Lung (tissue), 12 donors: Measurements from ENCODE around the gene FAM161B. TPM values are rescaled to one million over a fixed set of nuclear protein-coding genes. Genes with fewer than 3 reads are reported as not detected.

Experiments
- ATAC-seq: fragments of 200-7000 bp; cut with Tn5 transposase; one replicate; pipeline ENCODE4 v1.9.1; 2020; ENCODE audit warnings: moderate number of reproducible peaks; ENCODE audit not compliant: insufficient read depth, low FRiP score
- DNase-seq, 3 donors: peaks; one replicate each; pipeline ENCODE4 v3.0.0-alpha.2; 2013 to 2017
- H3K27ac ChIP-seq, 2 donors: one replicate each; pipeline ENCODE4 v1.5.1; 2013; ENCODE audit warnings: mild to moderate bottlenecking in 2 of 2, moderate library complexity in 2 of 2, control low read depth in 1 of 2, inconsistent platforms in 1 of 2, low read depth in 1 of 2, low read length in 1 of 2
- H3K27me3 ChIP-seq, 3 donors: one replicate each; pipeline ENCODE4 v1.5.1; 2013; ENCODE audit warnings: low read length in 2 of 3; ENCODE audit not compliant: control insufficient read depth in 3 of 3, insufficient read depth in 3 of 3
- H3K36me3 ChIP-seq, 4 donors: one replicate each; pipeline ENCODE4 v1.5.1; 2013; ENCODE audit warnings: low read length in 4 of 4, mild to moderate bottlenecking in 1 of 4, moderate library complexity in 1 of 4; ENCODE audit not compliant: control insufficient read depth in 4 of 4, insufficient read depth in 4 of 4
- H3K4me1 ChIP-seq, 5 donors: one replicate each; pipeline ENCODE4 v1.5.1; 2013; ENCODE audit warnings: low read length in 5 of 5, mild to moderate bottlenecking in 2 of 5, moderate library complexity in 1 of 5; ENCODE audit not compliant: control insufficient read depth in 5 of 5, insufficient read depth in 5 of 5
- H3K4me3 ChIP-seq: one replicate; pipeline ENCODE4 v1.5.1; 2013; ENCODE audit warnings: mild to moderate bottlenecking, control low read depth, moderate library complexity
- H3K9ac ChIP-seq, 2 donors: one replicate each; pipeline ENCODE4 v1.5.1; 2013; ENCODE audit warnings: low read length in 2 of 2, control low read depth in 1 of 2; ENCODE audit not compliant: insufficient read depth in 1 of 2
- H3K9me3 ChIP-seq, 4 donors: one replicate each; pipeline ENCODE4 v1.5.1; 2013; ENCODE audit warnings: low read length in 3 of 4, mild to moderate bottlenecking in 1 of 4, moderate library complexity in 1 of 4; ENCODE audit not compliant: control insufficient read depth in 4 of 4, insufficient read depth in 3 of 4
- WGBS, 2 donors: extraction: QIAGEN DNeasy Blood & Tissue Kit; methylation state at CpG; one replicate each; pipeline ENCODE4 v1.1.7; 2013; 5-methylcytosine and 5-hydroxymethylcytosine counted together
- polyA plus RNA-seq, 2 donors: library from polyadenylated mRNA; stranded (reverse); fragments of 200-250 nt; gene quantifications; one replicate each; pipeline ENCODE4 v1.2.1, GENCODE V29; 2013
- total RNA-seq, 2 donors: library from RNA; depleted of rRNA in 1 of 2; stranded (reverse); fragments of >200 nt in 1 of 2; gene quantifications; one replicate each; pipeline ENCODE4 v1.2.1, GENCODE V29; 2014 to 2021
- TF ChIP-seq, protein P1 (sequence below): IDR thresholded peaks from 2 replicates; pipeline ENCODE4 v1.5.1; 2012; ENCODE audit warnings: mild to moderate bottlenecking; ENCODE audit errors: control extremely low read depth, extremely low read depth
- donor health status: control.
- donor health status: control.
- donor health status: Bipolar disorder and iron deficiency.
- donor health status: healthy.
- donor health status: DM: yes; HTN: yes; CAD: no.

The FAM161B gene
- total and polyA plus RNA-seq, 4 donors, result 1.9 to 9.7 (median 3.4) TPM

DNA sequence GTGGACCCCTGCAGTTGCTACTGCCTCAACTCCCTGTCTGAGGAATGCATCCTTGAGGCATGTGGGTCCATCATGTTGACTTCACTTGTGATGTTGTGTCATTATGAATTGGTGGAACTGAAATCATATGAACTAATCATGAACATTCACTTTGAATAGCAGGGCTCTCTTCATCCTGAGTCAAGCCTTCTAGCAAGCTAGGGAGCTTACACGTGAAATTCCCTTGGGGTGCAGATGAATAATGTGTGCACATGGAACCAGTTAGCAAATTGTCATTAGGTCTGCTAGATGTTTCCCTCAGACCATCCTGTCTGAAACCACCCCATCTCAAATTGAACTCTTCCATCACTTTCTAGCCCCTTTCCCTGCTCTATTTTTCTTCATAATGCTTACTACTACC is 3.8 kb upstream of the FAM161B start:
- H3K27me3 ChIP-seq, result no peaks in the 10 kb centered on the region
- no peak overlapping the region for H3K4me3 ChIP-seq
- no peak for DNase-seq
- H3K36me3 ChIP-seq, result peaks cover 20 to 32% (median 22%) of the 10 kb centered on the region in 4 donors
- no peaks in the 10 kb centered on the region for H3K9me3 ChIP-seq
- H3K4me1 ChIP-seq, result peaks cover 3 to 10% (median 3%) of the 10 kb centered on the region in 5 donors
- H3K27ac ChIP-seq, result no peak overlapping the region
- H3K9ac ChIP-seq, result no peak overlapping the region
- WGBS, 2 donors, result 91 to 93% methylated on average over 1 of the region's 1 CpG
- TF ChIP-seq, protein P1, sequence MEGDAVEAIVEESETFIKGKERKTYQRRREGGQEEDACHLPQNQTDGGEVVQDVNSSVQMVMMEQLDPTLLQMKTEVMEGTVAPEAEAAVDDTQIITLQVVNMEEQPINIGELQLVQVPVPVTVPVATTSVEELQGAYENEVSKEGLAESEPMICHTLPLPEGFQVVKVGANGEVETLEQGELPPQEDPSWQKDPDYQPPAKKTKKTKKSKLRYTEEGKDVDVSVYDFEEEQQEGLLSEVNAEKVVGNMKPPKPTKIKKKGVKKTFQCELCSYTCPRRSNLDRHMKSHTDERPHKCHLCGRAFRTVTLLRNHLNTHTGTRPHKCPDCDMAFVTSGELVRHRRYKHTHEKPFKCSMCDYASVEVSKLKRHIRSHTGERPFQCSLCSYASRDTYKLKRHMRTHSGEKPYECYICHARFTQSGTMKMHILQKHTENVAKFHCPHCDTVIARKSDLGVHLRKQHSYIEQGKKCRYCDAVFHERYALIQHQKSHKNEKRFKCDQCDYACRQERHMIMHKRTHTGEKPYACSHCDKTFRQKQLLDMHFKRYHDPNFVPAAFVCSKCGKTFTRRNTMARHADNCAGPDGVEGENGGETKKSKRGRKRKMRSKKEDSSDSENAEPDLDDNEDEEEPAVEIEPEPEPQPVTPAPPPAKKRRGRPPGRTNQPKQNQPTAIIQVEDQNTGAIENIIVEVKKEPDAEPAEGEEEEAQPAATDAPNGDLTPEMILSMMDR, result no peak
- ATAC-seq, result no peak

DNA sequence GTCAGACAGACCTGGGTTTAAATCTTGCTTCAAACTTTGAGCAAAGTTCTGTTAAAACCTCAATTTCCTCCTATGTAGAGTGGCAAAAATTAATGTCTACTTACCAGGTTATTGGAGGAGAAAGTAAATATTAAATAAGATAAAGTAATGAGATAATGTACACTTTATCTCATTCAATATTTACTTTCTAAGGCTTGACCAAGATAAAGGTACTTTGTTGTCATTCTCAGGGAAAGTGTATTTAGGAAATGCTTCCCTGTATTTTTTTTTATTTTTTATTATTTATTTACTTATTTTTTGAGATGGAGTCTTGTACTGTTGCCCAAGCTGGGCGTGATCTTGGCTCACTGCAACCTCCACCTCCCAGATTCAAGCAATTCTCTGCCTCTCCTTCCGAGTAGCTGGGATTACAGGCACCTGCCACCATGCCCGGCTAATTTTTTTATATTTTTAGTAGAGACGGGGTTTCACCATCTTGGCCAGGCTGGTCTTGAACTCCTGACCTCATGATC is 4.7 kb downstream of the FAM161B start:
- TF ChIP-seq, protein P1, result no peak
- ATAC-seq, result no peak
- Histone ChIP-seq H3K4me3 (no peak overlapping the region), H3K4me1 (peaks cover 0 to 18% (median 3%) of the 10 kb centered on the region in 5 donors), H3K27me3 (no peaks in the 10 kb centered on the region), H3K9me3 (no peaks in the 10 kb centered on the region), H3K36me3 (peaks cover 6 to 30% (median 11%) of the 10 kb centered on the region in 4 donors), H3K9ac (no peak overlapping the region), H3K27ac (no peak overlapping the region)
- DNase-seq, result peak in 1 of 3 donors; percentile 37
- 62 to 77% methylated on average over 4 of the region's 4 CpGs for WGBS, 2 donors

- Histone ChIP-seq H3K9ac (no peak overlapping the region), H3K4me3 (no peak overlapping the region), H3K36me3 (peaks cover 6 to 35% (median 15%) of the 10 kb centered on the region in 4 donors), H3K9me3 (no peaks in the 10 kb centered on the region), H3K27me3 (no peaks in the 10 kb centered on the region), H3K27ac (no peak overlapping the region), H3K4me1 (peaks cover 0 to 18% (median 3%) of the 10 kb centered on the region in 5 donors)
- WGBS, 2 donors, result 74 to 78% methylated on average over 17 of the region's 17 CpGs
- TF ChIP-seq, protein P1, result no peak
- no peak for ATAC-seq
- no peak for DNase-seq
These were observed 5.3 kb downstream of the FAM161B start for GRCh38 chr14:73944432-73945158.
